Activated CD8-positive, alpha-beta T cell treated with anti-CD3 and anti-CD28 coated beads, Interleukin-2, amount 10 ng/mL, durations not matched to agents 7 days and 5 days (primary cell): ENCODE data around the gene NXPE3. TPM values are rescaled to one million over a fixed set of nuclear protein-coding genes. Genes with fewer than 3 reads are reported as not detected.

ENCODE experiments used
- ATAC-seq: fragments of 150-1000 bp; cut with Tn5 transposase; one replicate; pipeline ENCODE4 v1.10.0; 2021; ENCODE audit warnings: moderate library complexity
- CTCF ChIA-PET: fragments of 350-600 bp; sonication (Branson Sonifier 250); formaldehyde crosslinking; loops from one replicate; lab custom pipeline; 2021; ENCODE audit warnings: antibody characterized with exemption; lab: Charles Lee
- POLR2A ChIA-PET: fragments of 350-600 bp; sonication (Branson Sonifier 250); formaldehyde crosslinking; loops from one replicate; lab custom pipeline; 2021; ENCODE audit warnings: antibody characterized with exemption; lab: Charles Lee
- DNase-seq: peaks from one replicate; pipeline ENCODE4 v3.0.0-alpha.2; 2020
- H3K27ac Mint-ChIP-seq: one replicate; pipeline ENCODE4 v1.8.0; 2021; ENCODE audit warnings: mild to moderate bottlenecking, mixed read lengths
- H3K27me3 Mint-ChIP-seq: one replicate; pipeline ENCODE4 v1.8.0; 2021; ENCODE audit warnings: low read depth, mixed read lengths
- H3K36me3 Mint-ChIP-seq: one replicate; pipeline ENCODE4 v1.8.0; 2021; ENCODE audit warnings: low read depth, mixed read lengths
- H3K4me1 Mint-ChIP-seq: one replicate; pipeline ENCODE4 v1.8.0; 2021; ENCODE audit warnings: low read depth, mixed read lengths
- H3K4me3 Mint-ChIP-seq: one replicate; pipeline ENCODE4 v1.8.0; 2021; ENCODE audit warnings: mild to moderate bottlenecking, mixed read lengths
- H3K9me3 Mint-ChIP-seq: one replicate; pipeline ENCODE4 v1.8.0; 2022; ENCODE audit warnings: mixed read lengths; ENCODE audit not compliant: insufficient read depth
- total RNA-seq, 2 experiments: library from RNA; stranded (reverse); gene quantifications; one replicate each; pipeline ENCODE4 v1.2.3, GENCODE V29; 2021

Gene NXPE3
- total RNA-seq, 2 experiments from 2014 or later = 25.7 to 29.5 TPM

DNA sequence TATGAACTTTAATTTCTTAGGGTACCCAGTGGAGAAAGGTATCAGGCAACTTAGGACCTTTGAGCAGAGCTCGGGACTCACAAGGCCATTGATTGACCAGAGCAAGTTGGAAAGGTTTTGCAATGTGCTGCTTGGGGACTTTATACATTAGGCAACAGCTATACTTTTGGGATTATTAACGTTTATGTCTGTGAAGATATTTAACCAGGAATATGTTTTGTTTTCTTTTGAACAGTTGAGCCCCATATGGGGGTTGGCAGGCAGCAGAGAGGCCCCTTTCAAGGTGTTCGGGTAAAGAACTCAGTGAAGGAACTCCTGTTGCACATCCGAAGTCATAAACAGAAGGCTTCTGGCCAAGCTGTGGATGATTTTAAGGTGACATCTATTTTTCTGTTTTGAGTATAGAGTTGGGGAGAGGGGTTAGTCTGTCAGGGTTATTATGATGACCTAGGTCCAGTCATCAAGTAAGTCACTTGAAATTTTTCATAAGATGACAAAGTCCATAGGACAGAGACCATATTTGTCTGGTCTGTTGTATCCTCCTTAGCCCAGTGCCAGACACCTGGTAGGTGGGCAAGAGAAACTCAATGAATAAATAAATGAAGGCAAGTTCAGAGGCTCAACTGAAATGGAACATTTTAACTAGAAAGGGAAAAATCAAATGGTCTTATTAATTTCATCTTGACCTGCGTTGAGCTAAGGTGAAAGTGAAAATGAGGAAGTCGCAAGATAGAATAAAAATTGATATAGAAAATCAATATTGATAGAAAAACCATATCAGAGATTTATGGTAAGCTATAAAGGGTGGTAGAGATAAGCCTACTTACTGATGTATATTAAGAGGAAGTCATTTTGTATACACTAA is 73.1 kb downstream of the NXPE3 start:
- DNase-seq = no peak
- POLR2A ChIA-PET = interaction anchor here (0.7 to 7.9 kb wide), 14 partner anchors 9 to 277 kb away, joined by 3 to 298 read pairs (median 4); partner anchors contain the start of gene CEP97

DNA sequence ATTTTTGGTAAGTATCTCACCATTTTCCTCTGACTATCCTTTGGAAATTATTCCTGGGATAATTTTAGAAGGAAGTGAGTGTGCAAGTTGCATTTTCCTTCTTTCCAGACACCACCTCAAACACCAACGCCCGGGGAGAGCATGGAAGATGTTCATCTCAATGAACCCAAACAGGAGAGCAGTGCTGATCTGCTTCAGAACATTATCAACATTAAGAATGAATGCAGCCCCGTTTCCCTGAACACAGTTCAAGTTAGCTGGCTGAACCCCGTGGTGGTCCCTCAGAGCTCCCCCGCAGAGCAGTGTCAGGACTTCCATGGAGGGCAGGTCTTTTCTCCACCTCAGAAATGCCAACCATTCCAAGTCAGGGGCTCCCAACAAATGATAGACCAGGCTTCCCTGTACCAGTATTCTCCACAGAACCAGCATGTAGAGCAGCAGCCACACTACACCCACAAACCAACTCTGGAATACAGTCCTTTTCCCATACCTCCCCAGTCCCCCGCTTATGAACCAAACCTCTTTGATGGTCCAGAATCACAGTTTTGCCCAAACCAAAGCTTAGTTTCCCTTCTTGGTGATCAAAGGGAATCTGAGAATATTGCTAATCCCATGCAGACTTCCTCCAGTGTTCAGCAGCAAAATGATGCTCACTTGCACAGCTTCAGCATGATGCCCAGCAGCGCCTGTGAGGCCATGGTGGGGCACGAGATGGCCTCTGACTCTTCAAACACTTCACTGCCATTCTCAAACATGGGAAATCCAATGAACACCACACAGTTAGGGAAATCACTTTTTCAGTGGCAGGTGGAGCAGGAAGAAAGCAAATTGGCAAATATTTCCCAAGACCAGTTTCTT is 74.2 kb downstream of the NXPE3 start:
- Mint-ChIP-seq H3K27ac (peak overlapping the region; percentile 26), H3K4me3 (no peak overlapping the region), H3K4me1 (peaks cover 60% of the 10 kb centered on the region), H3K36me3 (peaks cover 80% of the 10 kb centered on the region), H3K9me3 (no peaks in the 10 kb centered on the region), H3K27me3 (no peaks in the 10 kb centered on the region)
- DNase-seq = no peak
- POLR2A ChIA-PET = interaction anchor here (0.7 to 7.9 kb wide), 8 partner anchors 8 to 261 kb away, joined by 3 to 298 read pairs (median 6); no protein-coding TSS in a partner anchor
- ATAC-seq = no peak
- CTCF ChIA-PET = interaction anchor here (1.1 to 3.2 kb wide), 6 partner anchors 31 to 376 kb away, joined by 4 to 26 read pairs (median 10); no protein-coding TSS in a partner anchor

More for the DNA sequence above, 73.1 kb downstream of the NXPE3 start:
- H3K4me3 Mint-ChIP-seq = peak overlapping the region; percentile 95
- no peaks in the 10 kb centered on the region for H3K9me3 Mint-ChIP-seq
- CTCF ChIA-PET = interaction anchor here (0.8 to 3.2 kb wide), 13 partner anchors 25 to 377 kb away, joined by 3 to 26 read pairs (median 5); no protein-coding TSS in a partner anchor
- H3K27ac Mint-ChIP-seq = peak overlapping the region; percentile 97
- no peaks in the 10 kb centered on the region for H3K27me3 Mint-ChIP-seq
- H3K36me3 Mint-ChIP-seq = peaks cover 70% of the 10 kb centered on the region
- no peak for ATAC-seq
- peaks cover 56% of the 10 kb centered on the region for H3K4me1 Mint-ChIP-seq

DNA sequence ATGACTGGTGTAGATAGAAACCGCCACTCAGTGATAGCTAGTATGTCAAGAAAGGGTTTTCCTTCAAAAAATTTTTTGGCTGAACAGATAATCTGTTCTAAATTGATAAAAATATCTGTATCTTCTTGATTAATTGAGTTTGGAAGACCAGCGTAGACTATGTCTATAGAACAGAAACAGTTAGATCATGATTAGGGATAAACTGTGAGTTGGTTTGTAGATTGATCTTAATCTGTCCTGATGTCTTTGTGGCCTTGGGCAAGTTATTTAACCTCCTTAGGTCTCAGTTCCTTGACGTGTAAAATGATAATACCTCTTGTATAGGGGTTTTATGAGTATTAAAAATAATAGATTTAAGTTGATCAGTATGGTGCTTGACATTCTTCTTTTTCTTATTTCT is 75.0 kb downstream of the NXPE3 start:
- Mint-ChIP-seq H3K9me3 (no peaks in the 10 kb centered on the region), H3K4me3 (no peak overlapping the region), H3K27me3 (no peaks in the 10 kb centered on the region), H3K27ac (no peak overlapping the region), H3K36me3 (peaks cover 88% of the 10 kb centered on the region), H3K4me1 (peaks cover 60% of the 10 kb centered on the region)
- ChIA-PET POLR2A (interaction anchor here (0.6 to 7.9 kb wide), 5 partner anchors 20 to 259 kb away, joined by 3 to 298 read pairs (median 9); no protein-coding TSS in a partner anchor), CTCF (interaction anchor here (1.1 to 3.2 kb wide), 3 partner anchors 44 to 372 kb away, joined by 3 to 26 read pairs (median 9); no protein-coding TSS in a partner anchor)
- DNase-seq (no peak), ATAC-seq (no peak)

- DNase-seq (no peak), ATAC-seq (no peak)
- ChIA-PET POLR2A (interaction anchor here (7.9 kb wide), 1 partner anchor 21 kb away, joined by 298 read pairs; no protein-coding TSS in a partner anchor), CTCF (interaction anchor here (0.7 to 1.8 kb wide), 3 partner anchors 38 to 371 kb away, joined by 3 to 9 read pairs (median 3); no protein-coding TSS in a partner anchor)
- Mint-ChIP-seq H3K27ac (no peak overlapping the region), H3K9me3 (no peaks in the 10 kb centered on the region), H3K36me3 (peaks cover 95% of the 10 kb centered on the region), H3K27me3 (no peaks in the 10 kb centered on the region), H3K4me3 (no peak overlapping the region), H3K4me1 (peaks cover 60% of the 10 kb centered on the region)
Measured at GRCh38 chr3:101854608-101855304, 75.7 kb downstream of the NXPE3 start.

DNA sequence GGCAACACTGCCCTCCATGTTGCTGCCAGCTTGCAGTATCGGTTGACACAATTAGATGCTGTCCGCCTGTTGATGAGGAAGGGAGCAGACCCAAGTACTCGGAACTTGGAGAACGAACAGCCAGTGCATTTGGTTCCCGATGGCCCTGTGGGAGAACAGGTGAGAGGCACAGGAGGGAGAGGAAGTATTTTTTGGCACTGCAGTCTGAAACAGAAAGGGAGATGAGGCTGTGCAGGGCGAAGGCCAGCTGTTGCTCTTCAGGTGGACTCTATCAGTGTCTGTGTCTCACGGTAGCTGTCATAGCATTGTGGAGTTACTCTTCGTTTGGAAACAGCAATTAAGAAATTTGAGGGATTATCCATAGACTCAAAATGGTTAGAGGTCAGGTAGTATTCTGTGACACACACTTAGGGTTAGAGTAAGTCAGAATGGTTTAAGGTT is 78.3 kb downstream of the NXPE3 start:
- Mint-ChIP-seq H3K27ac (no peak overlapping the region), H3K27me3 (no peaks in the 10 kb centered on the region), H3K9me3 (no peaks in the 10 kb centered on the region), H3K4me3 (no peak overlapping the region), H3K36me3 (peaks cover 95% of the 10 kb centered on the region), H3K4me1 (peaks cover 50% of the 10 kb centered on the region)
- DNase-seq (no peak), ATAC-seq (no peak)
- ChIA-PET POLR2A (interaction anchor here (0.7 kb wide), 1 partner anchor 66 kb away, joined by 3 read pairs; no protein-coding TSS in a partner anchor), CTCF (interaction anchor here (1.6 kb wide), 1 partner anchor 50 kb away, joined by 4 read pairs; no protein-coding TSS in a partner anchor)

DNA sequence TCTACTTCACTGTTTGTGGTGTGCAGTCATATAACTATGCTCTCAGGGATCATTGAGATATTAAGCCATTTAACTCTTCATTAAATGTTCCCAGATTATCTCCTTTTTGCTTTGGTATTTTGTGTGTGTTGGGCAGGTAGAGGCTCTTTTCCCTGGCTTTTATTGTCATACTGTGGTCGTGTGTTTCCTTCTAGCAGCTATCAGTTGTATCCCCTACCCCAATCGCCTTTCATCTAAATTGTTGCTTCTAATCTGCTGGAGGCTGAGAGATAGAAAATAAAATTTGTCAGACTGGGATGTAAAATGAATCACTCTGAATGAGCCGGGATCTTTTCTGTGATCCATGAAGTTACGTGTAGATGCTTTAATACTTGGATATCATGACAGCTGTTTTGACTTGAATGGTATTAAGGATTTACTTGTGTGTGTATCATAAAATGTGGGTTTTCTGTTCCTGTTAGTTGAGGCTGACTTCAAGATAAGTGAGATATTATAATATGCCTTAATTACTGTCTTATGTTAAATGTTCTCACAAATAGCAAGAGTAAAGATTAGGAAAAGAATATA is 79.5 kb downstream of the NXPE3 start:
- no peaks in the 10 kb centered on the region for H3K27me3 Mint-ChIP-seq
- ATAC-seq = no peak
- peaks cover 38% of the 10 kb centered on the region for H3K4me1 Mint-ChIP-seq
- peaks cover 85% of the 10 kb centered on the region for H3K36me3 Mint-ChIP-seq
- H3K9me3 Mint-ChIP-seq = no peaks in the 10 kb centered on the region
- ChIA-PET POLR2A (interaction anchor here (0.6 kb wide), 1 partner anchor 175 kb away, joined by 3 read pairs; no protein-coding TSS in a partner anchor), CTCF (interaction anchor here (1.3 kb wide), 2 partner anchors 56 to 367 kb away, joined by 4 to 6 read pairs; no protein-coding TSS in a partner anchor)
- no peak overlapping the region for H3K27ac Mint-ChIP-seq
- no peak for DNase-seq
- no peak overlapping the region for H3K4me3 Mint-ChIP-seq

DNA sequence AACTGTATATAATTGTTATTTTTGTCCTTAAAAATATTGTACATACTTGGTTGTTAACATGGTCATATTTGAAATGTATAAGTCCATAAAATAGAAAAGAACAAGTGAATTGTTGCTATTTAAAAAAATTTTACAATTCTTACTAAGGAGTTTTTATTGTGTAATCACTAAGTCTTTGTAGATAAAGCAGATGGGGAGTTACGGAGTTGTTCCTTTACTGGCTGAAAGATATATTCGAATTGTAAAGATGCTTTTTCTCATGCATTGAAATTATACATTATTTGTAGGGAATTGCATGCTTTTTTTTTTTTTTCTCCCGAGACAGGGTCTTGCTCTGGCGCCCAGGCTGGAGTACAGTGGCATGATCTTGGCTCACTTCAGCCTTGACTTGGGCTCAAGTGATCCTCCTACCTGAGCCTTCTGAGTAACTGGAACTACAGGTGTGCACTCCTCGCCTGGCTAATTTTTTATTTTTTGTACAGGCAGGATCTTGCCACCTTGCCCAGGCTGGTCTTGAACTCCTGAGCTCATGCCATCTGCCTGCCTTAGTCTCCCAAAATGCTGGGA is 81.0 kb downstream of the NXPE3 start:
- no peak overlapping the region for H3K4me3 Mint-ChIP-seq
- no peak overlapping the region for H3K27ac Mint-ChIP-seq
- ChIA-PET CTCF (interaction anchor here (1.3 to 2.5 kb wide), 4 partner anchors 57 to 369 kb away, joined by 4 to 11 read pairs (median 5); no protein-coding TSS in a partner anchor), POLR2A (interaction anchor here (0.6 to 2.3 kb wide), 3 partner anchors 8 to 10 kb away, joined by 3 to 10 read pairs (median 7); partner anchors contain the start of gene NFKBIZ)
- H3K27me3 Mint-ChIP-seq = no peaks in the 10 kb centered on the region
- peaks cover 71% of the 10 kb centered on the region for H3K36me3 Mint-ChIP-seq
- ATAC-seq (no peak), DNase-seq (no peak)
- no peaks in the 10 kb centered on the region for H3K9me3 Mint-ChIP-seq
- H3K4me1 Mint-ChIP-seq = peaks cover 27% of the 10 kb centered on the region

DNA sequence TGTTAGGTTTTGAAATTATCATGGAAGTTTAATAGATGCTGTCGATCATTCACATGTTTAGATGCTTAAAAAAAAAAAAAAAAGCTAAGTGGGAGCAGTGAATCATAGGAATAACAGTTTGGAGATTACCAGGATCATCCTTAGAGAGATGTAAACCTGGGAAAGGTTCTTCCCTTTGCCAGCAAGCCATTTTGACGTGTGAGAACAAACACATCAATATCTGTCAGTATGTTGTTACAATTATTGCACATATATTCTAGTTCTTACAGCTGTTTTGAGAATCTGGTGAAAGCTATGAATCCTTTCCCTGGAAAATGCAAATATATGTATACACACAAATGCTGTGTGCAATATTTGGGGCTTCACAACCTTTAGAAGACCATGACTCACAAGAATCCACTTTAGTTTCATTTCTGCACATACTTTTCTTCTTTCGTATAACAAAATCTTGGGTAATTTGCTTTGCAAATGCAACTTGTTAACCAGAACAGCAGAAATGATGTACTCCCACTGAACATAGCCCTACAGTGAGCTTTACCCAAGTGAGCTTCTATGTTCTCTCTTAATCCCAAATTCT is 82.3 kb downstream of the NXPE3 start:
- Mint-ChIP-seq H3K4me3 (no peak overlapping the region), H3K27ac (peak overlapping the region; percentile 5), H3K27me3 (no peaks in the 10 kb centered on the region), H3K36me3 (peaks cover 59% of the 10 kb centered on the region), H3K9me3 (no peaks in the 10 kb centered on the region), H3K4me1 (peaks cover 20% of the 10 kb centered on the region)
- ChIA-PET POLR2A (interaction anchor here (0.7 to 2.3 kb wide), 3 partner anchors 9 to 19 kb away, joined by 5 to 10 read pairs (median 7); partner anchors contain the start of gene NFKBIZ), CTCF (interaction anchor here (1.6 to 2.5 kb wide), 3 partner anchors 59 to 368 kb away, joined by 4 to 11 read pairs (median 6); no protein-coding TSS in a partner anchor)
- no peak for ATAC-seq
- no peak for DNase-seq

DNA sequence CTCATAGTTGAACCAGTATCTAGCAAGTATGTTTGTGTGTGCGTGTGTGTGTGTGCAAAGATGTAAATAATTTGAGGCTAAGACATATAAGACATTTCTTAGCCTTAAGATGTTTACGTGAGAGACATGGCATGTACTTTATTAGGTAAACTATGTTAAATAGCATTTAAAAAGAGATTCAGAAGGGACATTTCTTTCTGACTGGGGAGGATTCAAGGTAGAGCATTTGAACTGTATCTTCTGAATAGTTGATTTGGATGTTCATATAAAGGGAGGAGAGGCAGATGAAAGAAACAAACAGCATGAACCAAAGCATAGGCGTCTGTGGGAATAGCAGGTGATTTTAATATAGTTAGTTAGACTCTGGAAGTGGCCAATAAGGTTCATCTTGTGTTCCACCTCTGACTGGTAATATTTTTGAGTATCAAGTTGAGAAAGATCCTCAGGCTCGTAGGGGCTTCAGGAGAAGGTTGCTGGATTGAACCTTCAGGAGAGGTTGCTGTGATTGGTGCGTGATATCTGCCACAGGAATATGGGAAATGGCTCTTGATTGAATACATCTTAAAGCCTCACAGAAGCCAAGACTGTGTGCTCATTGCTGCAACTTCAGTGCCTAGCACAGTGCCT is 82.9 kb downstream of the NXPE3 start:
- no peak overlapping the region for H3K4me3 Mint-ChIP-seq
- POLR2A ChIA-PET = interaction anchor here (0.6 to 2.3 kb wide), 4 partner anchors 10 to 20 kb away, joined by 3 to 10 read pairs (median 6); partner anchors contain the start of gene NFKBIZ
- ATAC-seq = peak; percentile 6

More for the DNA sequence above, 82.9 kb downstream of the NXPE3 start:
- H3K9me3 Mint-ChIP-seq = no peaks in the 10 kb centered on the region
- peaks cover 17% of the 10 kb centered on the region for H3K4me1 Mint-ChIP-seq
- no peaks in the 10 kb centered on the region for H3K27me3 Mint-ChIP-seq
- H3K27ac Mint-ChIP-seq = peak overlapping the region; percentile 5
- peaks cover 53% of the 10 kb centered on the region for H3K36me3 Mint-ChIP-seq
- CTCF ChIA-PET = interaction anchor here (1.6 to 2.5 kb wide), 3 partner anchors 59 to 367 kb away, joined by 4 to 11 read pairs (median 6); no protein-coding TSS in a partner anchor
- no peak for DNase-seq
